BLaER1 treated with 17β-estradiol and CSF1 and Interleukin-3, amounts not matched to agents 10 nM and 100 nM (cell line): ENCODE measurements around the gene ZNF544.

Experiments used
- H3K27ac ChIP-seq, 11 experiments: shearing (Covaris generic); formaldehyde crosslinking; 2 replicates each; pipeline ENCODE4 v1.8.1; 2022
- H3K27me3 ChIP-seq, 11 experiments: shearing (Covaris generic); formaldehyde crosslinking; 2 replicates each; pipeline ENCODE4 v1.8.1; 2022
- H3K36me3 ChIP-seq, 11 experiments: shearing (Covaris generic); formaldehyde crosslinking; 2 replicates each; pipeline ENCODE4 v1.8.1; 2022
- H3K4me1 ChIP-seq, 10 experiments: shearing (Covaris generic); formaldehyde crosslinking; 2 replicates each; pipeline ENCODE4 v1.8.1; 2022
- H3K4me2 ChIP-seq, 11 experiments: shearing (Covaris generic); formaldehyde crosslinking; 2 replicates each; pipeline ENCODE4 v1.8.1; 2022
- H3K4me3 ChIP-seq, 10 experiments: shearing (Covaris generic); formaldehyde crosslinking; 2 replicates each; pipeline ENCODE4 v1.8.1; 2022
- H3K9ac ChIP-seq, 11 experiments: shearing (Covaris generic); formaldehyde crosslinking; 2 replicates each; pipeline ENCODE4 v1.8.1; 2022
- H3K9me3 ChIP-seq, 11 experiments: shearing (Covaris generic); formaldehyde crosslinking; replicated peaks in 1 of 11; 2 replicates each; pipeline ENCODE4 v1.8.1; 2022
- H4K20me1 ChIP-seq, 11 experiments: shearing (Covaris generic); formaldehyde crosslinking; 2 replicates each; pipeline ENCODE4 v1.8.1; 2022
- Cebpa-rat ChIP-seq, 11 experiments: shearing (Covaris generic); IDR thresholded peaks; 2 replicates each; pipeline ENCODE4 v1.8.1; 2022

The ZNF544 gene

GRCh38 chr19:58279925-58280316, 51.2 kb downstream of the ZNF544 start:
- peaks cover 75 to 88% (median 81%) of the 10 kb centered on the region in 11 experiments for H3K9me3 ChIP-seq
- H3K27me3 ChIP-seq: no peaks in the 10 kb centered on the region
- peak overlapping the region; percentile 88 to 100 (median 95) for H3K4me2 ChIP-seq
- peaks cover 18 to 35% (median 27%) of the 10 kb centered on the region in 10 experiments for H3K4me1 ChIP-seq
- peak overlapping the region in 2 of 11 experiments; percentile 89 to 93; a peak in 4 of 22 replicates for H3K27ac ChIP-seq
- peaks cover 64 to 79% (median 74%) of the 10 kb centered on the region in 11 experiments for H3K36me3 ChIP-seq
- peak overlapping the region in 9 of 11 experiments; percentile 88 to 99 (median 95); a peak in 17 of 22 replicates for H3K9ac ChIP-seq
- no peak for TF ChIP-seq Cebpa-rat (IDR thresholded peaks at IDR 0.05)
- H4K20me1 ChIP-seq: peaks cover 0 to 37% (median 0%) of the 10 kb centered on the region in 11 experiments; a peak in 7 of 22 replicates
- peak overlapping the region; percentile 77 to 99 (median 90) for H3K4me3 ChIP-seq

- H3K4me3 ChIP-seq: no peak overlapping the region
- no peak for TF ChIP-seq Cebpa-rat (IDR thresholded peaks at IDR 0.05)
- peaks cover 94 to 100% (median 98%) of the 10 kb centered on the region in 11 experiments for H3K9me3 ChIP-seq
- peaks cover 0 to 50% (median 0%) of the 10 kb centered on the region in 11 experiments; a peak in 9 of 22 replicates for H4K20me1 ChIP-seq
- no peak overlapping the region for H3K4me2 ChIP-seq
- H3K36me3 ChIP-seq: peaks cover 87 to 97% (median 94%) of the 10 kb centered on the region in 11 experiments
- no peak overlapping the region for H3K27ac ChIP-seq
- H3K4me1 ChIP-seq: peaks cover 10 to 19% (median 14%) of the 10 kb centered on the region in 10 experiments; a peak in 19 of 20 replicates
- no peaks in the 10 kb centered on the region for H3K27me3 ChIP-seq
- no peak overlapping the region for H3K9ac ChIP-seq
Observed at GRCh38 chr19:58284199-58284598, 55.5 kb downstream of the ZNF544 start.

- H3K9ac ChIP-seq: no peak overlapping the region
Observed at GRCh38 chr19:58291943-58292342, 63.2 kb downstream of the ZNF544 start.

GRCh38 chr19:58294743-58295374, 66.1 kb downstream of the ZNF544 start:
- no peak for TF ChIP-seq Cebpa-rat (IDR thresholded peaks at IDR 0.05)
- Histone ChIP-seq H3K27ac (no peak overlapping the region), H3K36me3 (peaks cover 92 to 100% (median 99%) of the 10 kb centered on the region in 11 experiments), H3K4me1 (no peaks in the 10 kb centered on the region; a peak in 2 of 20 replicates), H4K20me1 (peaks cover 0 to 36% (median 20%) of the 10 kb centered on the region in 11 experiments; a peak in 10 of 22 replicates), H3K9me3 (peaks cover 78 to 99% (median 91%) of the 10 kb centered on the region in 11 experiments), H3K9ac (no peak overlapping the region), H3K4me2 (no peak overlapping the region), H3K4me3 (peak overlapping the region in 9 of 10 experiments; percentile 3 to 47 (median 29); a peak in 9 of 20 replicates), H3K27me3 (no peaks in the 10 kb centered on the region)

More at GRCh38 chr19:58291943-58292342, 63.2 kb downstream of the ZNF544 start:
- Histone ChIP-seq H3K36me3 (peaks cover 100% of the 10 kb centered on the region in 11 experiments), H3K4me3 (peak overlapping the region in 5 of 10 experiments; percentile 3 to 31 (median 11); a peak in 2 of 20 replicates), H3K4me2 (no peak overlapping the region), H3K27me3 (no peaks in the 10 kb centered on the region), H3K9me3 (peaks cover 100% of the 10 kb centered on the region in 11 experiments), H3K4me1 (no peaks in the 10 kb centered on the region; a peak in 2 of 20 replicates), H3K27ac (no peak overlapping the region), H4K20me1 (peaks cover 0 to 13% (median 0%) of the 10 kb centered on the region in 11 experiments; a peak in 6 of 22 replicates)
- TF ChIP-seq Cebpa-rat (IDR thresholded peaks at IDR 0.05): no peak

- H3K4me2 ChIP-seq: no peak overlapping the region
- no peaks in the 10 kb centered on the region; a peak in 2 of 20 replicates for H3K4me1 ChIP-seq
- peaks cover 0 to 49% (median 32%) of the 10 kb centered on the region in 11 experiments; a peak in 14 of 22 replicates for H4K20me1 ChIP-seq
- no peak overlapping the region; a peak in 1 of 22 replicates for H3K9ac ChIP-seq
- H3K9me3 ChIP-seq: peaks cover 66 to 97% (median 79%) of the 10 kb centered on the region in 11 experiments
- no peak overlapping the region for H3K27ac ChIP-seq
- no peak for TF ChIP-seq Cebpa-rat (IDR thresholded peaks at IDR 0.05)
- peaks cover 92 to 100% (median 99%) of the 10 kb centered on the region in 11 experiments for H3K36me3 ChIP-seq
- no peaks in the 10 kb centered on the region for H3K27me3 ChIP-seq
- 0 out of 20 replicates have a peak overlapping the region, but pooled peaks of 1 of the 10 experiments have one; percentile 4 for H3K4me3 ChIP-seq
Observed at GRCh38 chr19:58296104-58296503, 67.4 kb downstream of the ZNF544 start.

- peaks cover 4 to 10% (median 9%) of the 10 kb centered on the region in 10 experiments; a peak in 19 of 20 replicates for H3K4me1 ChIP-seq
- H3K4me3 ChIP-seq: no peak overlapping the region
- peaks cover 21 to 57% (median 34%) of the 10 kb centered on the region in 11 experiments for H3K9me3 ChIP-seq
- peaks cover 52 to 82% (median 77%) of the 10 kb centered on the region in 11 experiments for H3K36me3 ChIP-seq
- H3K27me3 ChIP-seq: no peaks in the 10 kb centered on the region
- no peak for TF ChIP-seq Cebpa-rat (IDR thresholded peaks at IDR 0.05)
- no peak overlapping the region for H3K4me2 ChIP-seq
- no peak overlapping the region for H3K9ac ChIP-seq
- H3K27ac ChIP-seq: no peak overlapping the region
- peaks cover 0 to 87% (median 45%) of the 10 kb centered on the region in 11 experiments; a peak in 14 of 22 replicates for H4K20me1 ChIP-seq
Observed at GRCh38 chr19:58300620-58301019, 71.9 kb downstream of the ZNF544 start.

- Histone ChIP-seq H4K20me1 (peaks cover 0 to 90% (median 50%) of the 10 kb centered on the region in 11 experiments; a peak in 16 of 22 replicates), H3K27ac (0 out of 22 replicates have a peak overlapping the region, but pooled peaks of 1 of the 11 experiments have one; percentile 89), H3K4me1 (peaks cover 18 to 30% (median 23%) of the 10 kb centered on the region in 10 experiments), H3K9me3 (peaks cover 0 to 23% (median 0%) of the 10 kb centered on the region in 11 experiments; a peak in 6 of 22 replicates), H3K4me3 (peak overlapping the region in 1 of 10 experiments; percentile 96; a peak in 1 of 20 replicates), H3K9ac (peak overlapping the region in 1 of 11 experiments; percentile 92; a peak in 1 of 22 replicates), H3K27me3 (no peaks in the 10 kb centered on the region), H3K4me2 (peak overlapping the region; percentile 60 to 96 (median 84); a peak in 20 of 22 replicates), H3K36me3 (peaks cover 50 to 78% (median 69%) of the 10 kb centered on the region in 11 experiments)
- TF ChIP-seq Cebpa-rat (IDR thresholded peaks at IDR 0.05): no peak
Observed at GRCh38 chr19:58304255-58304654, 75.5 kb downstream of the ZNF544 start.

GRCh38 chr19:58304748-58305064, 76.0 kb downstream of the ZNF544 start:
- no peak for TF ChIP-seq Cebpa-rat (IDR thresholded peaks at IDR 0.05)
- peak overlapping the region in 7 of 11 experiments; percentile 63 to 93 (median 92); a peak in 12 of 22 replicates for H3K9ac ChIP-seq
- peaks cover 18 to 30% (median 23%) of the 10 kb centered on the region in 10 experiments for H3K4me1 ChIP-seq
- no peaks in the 10 kb centered on the region for H3K27me3 ChIP-seq
- peak overlapping the region; percentile 60 to 96 (median 84) for H3K4me2 ChIP-seq
- peaks cover 52 to 78% (median 69%) of the 10 kb centered on the region in 11 experiments for H3K36me3 ChIP-seq
- H3K27ac ChIP-seq: peak overlapping the region in 9 of 11 experiments; percentile 40 to 92 (median 91); a peak in 11 of 22 replicates
- H3K4me3 ChIP-seq: peak overlapping the region; percentile 77 to 96 (median 88)
- peaks cover 0 to 21% (median 0%) of the 10 kb centered on the region in 11 experiments; a peak in 6 of 22 replicates for H3K9me3 ChIP-seq
- H4K20me1 ChIP-seq: peaks cover 0 to 91% (median 45%) of the 10 kb centered on the region in 11 experiments; a peak in 16 of 22 replicates
